Breast epithelium (tissue), 4 donors: ENCODE results near the gene A4GALT. TPM values are rescaled to one million over a fixed set of nuclear protein-coding genes. Genes with fewer than 3 reads are reported as not detected.

Source experiments
- DNase-seq, 2 donors: peaks; one replicate each; pipeline ENCODE4 v3.0.0-alpha.2; 2019; ENCODE audit warnings: low spot score in 2 of 2
- H3K27ac ChIP-seq, 2 donors: fragments of 200-600 bp; sonication (generic) in 1 of 2; one replicate each; pipeline ENCODE4 v1.5.1; 2016 to 2019; ENCODE audit warnings: mild to moderate bottlenecking in 1 of 2
- H3K27me3 ChIP-seq, 2 donors: fragments of 200-600 bp; sonication (generic) in 1 of 2; one replicate each; pipeline versions ENCODE4 v1.5.1 to v1.6.0; 2017 to 2019; ENCODE audit warnings: control low read depth in 1 of 2, mild to moderate bottlenecking in 1 of 2
- H3K36me3 ChIP-seq: fragments of 200-600 bp; one replicate; pipeline ENCODE4 v1.5.1; 2019
- H3K4me1 ChIP-seq, 2 donors: fragments of 200-600 bp; sonication (generic); one replicate each; pipeline ENCODE4 v1.5.1; 2016 to 2019; ENCODE audit warnings: control low read depth in 1 of 2
- H3K4me3 ChIP-seq, 3 donors: fragments of 200-600 bp; sonication (generic); 1 replicate in 2 of 3; 2 replicates in 1 of 3; pipeline ENCODE4 v1.5.1; 2016 to 2019; ENCODE audit warnings: mild to moderate bottlenecking in 3 of 3, moderate library complexity in 2 of 3
- H3K9me3 ChIP-seq, 2 donors: fragments of 200-600 bp; sonication (generic) in 1 of 2; one replicate each; pipeline ENCODE4 v1.5.1; 2016 to 2019; ENCODE audit warnings: control low read depth in 1 of 2
- CTCF ChIP-seq, 3 donors: fragments of 450-650 bp; IDR thresholded peaks; one replicate each; pipeline ENCODE4 v1.5.1; 2016 to 2017; ENCODE audit warnings: antibody characterized with exemption in 3 of 3, mild to moderate bottlenecking in 3 of 3, moderate library complexity in 3 of 3
- POLR2A ChIP-seq: fragments of 450-650 bp; IDR thresholded peaks from one replicate; pipeline ENCODE4 v1.6.1; 2016; ENCODE audit warnings: antibody characterized with exemption, mild to moderate bottlenecking, moderate library complexity
- POLR2AphosphoS5 ChIP-seq, 3 donors: sonication (generic); formaldehyde crosslinking; IDR thresholded peaks; one replicate each; pipeline ENCODE4 v1.6.1; 2017; ENCODE audit warnings: antibody characterized with exemption in 3 of 3
- intact Hi-C: fragments of 100-400 bp; cut with DNase I; formaldehyde crosslinking; loops from one replicate; pipeline ENCODE4 v1.15.1; 2023; ENCODE audit warnings: low total_unique reads
- total RNA-seq, 3 donors: library from RNA; depleted of rRNA; stranded (reverse); fragments of >200 nt; gene quantifications; one replicate each; pipeline ENCODE4 v1.1.0, GENCODE V29; 2016

A4GALT gene
- total RNA-seq, 3 donors from 2014 or later = 6.6 to 32.8 (median 22.9) TPM

- no peaks in the 10 kb centered on the region for H3K9me3 ChIP-seq
Measured at GRCh38 chr22:42651134-42651533, 69.5 kb downstream of the A4GALT start.

GRCh38 chr22:42649246-42650099 is 71.2 kb downstream of the A4GALT start, which contains the start of gene CYB5R3:
TSS of gene CYB5R3 (minus strand) at chr22:42649392. CDS start at chr22:42649315, 77 bp downstream.
- intact Hi-C loops = loop anchor here (5.0 kb wide), 2 partner anchors 48 to 208 kb away; partner anchors contain the start of gene ARFGAP3
- TF ChIP-seq POLR2AphosphoS5 (IDR thresholded peaks at IDR 0.05) (peak; percentile 10 to 66 (median 17)), CTCF (IDR thresholded peaks at IDR 0.05) (no peak)
- peak; percentile 58 to 79 for DNase-seq
- peak within 1 kb of the TSS; percentile 91 to 97 for H3K27ac ChIP-seq
- peak within 1 kb of the TSS; percentile 88 to 98 (median 92) for H3K4me3 ChIP-seq
- H3K9me3 ChIP-seq = no peaks in the 10 kb centered on the region
- H3K36me3 ChIP-seq = no peaks in the 10 kb centered on the region
- no peaks in the 10 kb centered on the region for H3K27me3 ChIP-seq
- peaks cover 19 to 28% of the 10 kb centered on the region in 2 donors for H3K4me1 ChIP-seq

More at GRCh38 chr22:42651134-42651533, 69.5 kb downstream of the A4GALT start:
- intact Hi-C loops = loop anchor here (5.0 kb wide), 1 partner anchor 46 kb away; no protein-coding TSS in a partner anchor
- no peaks in the 10 kb centered on the region for H3K36me3 ChIP-seq
- peaks cover 11 to 23% of the 10 kb centered on the region in 2 donors for H3K4me1 ChIP-seq
- no peak for DNase-seq
- TF ChIP-seq CTCF (IDR thresholded peaks at IDR 0.05) (no peak), POLR2A (no peak)
- no peak overlapping the region for H3K27ac ChIP-seq
- no peak overlapping the region for H3K4me3 ChIP-seq
- no peaks in the 10 kb centered on the region for H3K27me3 ChIP-seq

- peak in 1 of 2 donors; percentile 40 for DNase-seq
- Histone ChIP-seq H3K36me3 (no peaks in the 10 kb centered on the region), H3K4me1 (peaks cover 26 to 37% of the 10 kb centered on the region in 2 donors), H3K4me3 (peak overlapping the region; percentile 88 to 98 (median 92)), H3K9me3 (no peaks in the 10 kb centered on the region), H3K27me3 (no peaks in the 10 kb centered on the region), H3K27ac (peak overlapping the region; percentile 91 to 97)
- TF ChIP-seq POLR2A = no peak
- TF ChIP-seq POLR2AphosphoS5 (IDR thresholded peaks at IDR 0.05) = peak in 2 of 3 donors; percentile 25 to 43
- intact Hi-C loops = loop anchor here (5.0 kb wide), 1 partner anchor 209 kb away; the partner anchor contains the start of gene ARFGAP3
Measured at GRCh38 chr22:42648368-42649245, 72.1 kb downstream of the A4GALT start.

GRCh38 chr22:42648017-42648367 is 72.7 kb downstream of the A4GALT start:
- Histone ChIP-seq H3K27me3 (no peaks in the 10 kb centered on the region), H3K9me3 (no peaks in the 10 kb centered on the region), H3K36me3 (no peaks in the 10 kb centered on the region), H3K27ac (peak overlapping the region; percentile 91 to 97), H3K4me3 (peak overlapping the region; percentile 88 to 98 (median 92)), H3K4me1 (peaks cover 29 to 38% of the 10 kb centered on the region in 2 donors)
- TF ChIP-seq CTCF (IDR thresholded peaks at IDR 0.05) = no peak
- no peak for DNase-seq
- intact Hi-C loops = loop anchor here (5.0 kb wide), 1 partner anchor 209 kb away; the partner anchor contains the start of gene ARFGAP3
